ENCODE data around the gene RNF8. TPM values are rescaled to one million over a fixed set of nuclear protein-coding genes. Genes with fewer than 3 reads are reported as not detected.

RNF8 gene
- total RNA-seq, 1 donor from 2014 or later, result 18.7 TPM

- Mint-ChIP-seq H3K4me3 (no peak overlapping the region), H3K27ac (peak overlapping the region; percentile 44), H3K27me3 (no peaks in the 10 kb centered on the region), H3K36me3 (ENCODE audit: low read depth) (peaks cover 42% of the 10 kb centered on the region), H3K4me1 (peaks cover 42% of the 10 kb centered on the region), H3K9me3 (no peaks in the 10 kb centered on the region)
- ATAC-seq (ENCODE audit: low read depth) (no peak), DNase-seq (no peak)
- intact Hi-C loops (cut with micrococcal nuclease), result loop anchor here (5.0 kb wide), 1 partner anchor 57 kb away; the partner anchor contains the start of gene CMTR1
- CTCF ChIA-PET, result interaction anchor here (0.9 kb wide), 1 partner anchor 49 kb away, joined by 3 read pairs; no protein-coding TSS in a partner anchor
- TF ChIP-seq CTCF (IDR thresholded peaks at IDR 0.05), result no peak
- POLR2A ChIA-PET, result interaction anchor here (0.5 kb wide), 1 partner anchor 34 kb away, joined by 4 read pairs; no protein-coding TSS in a partner anchor
Measured at GRCh38 chr6:37375376-37375775, 21.6 kb downstream of the RNF8 start.

- intact Hi-C loops (cut with micrococcal nuclease), result loop anchor here (5.0 kb wide), 1 partner anchor 56 kb away; the partner anchor contains the start of gene CMTR1
- ATAC-seq (ENCODE audit: low read depth) (peak; percentile 73), DNase-seq (no peak)
- POLR2A ChIA-PET, result interaction anchor here (0.5 to 2.0 kb wide), 3 partner anchors 34 to 119 kb away, joined by 3 to 11 read pairs (median 4); partner anchors contain the start of genes CMTR1, TBC1D22B and TMEM217
- Mint-ChIP-seq H3K27ac (peak overlapping the region; percentile 44), H3K36me3 (ENCODE audit: low read depth) (peaks cover 41% of the 10 kb centered on the region), H3K9me3 (no peaks in the 10 kb centered on the region), H3K4me3 (peak overlapping the region; percentile 9), H3K27me3 (no peaks in the 10 kb centered on the region), H3K4me1 (peaks cover 42% of the 10 kb centered on the region)
- TF ChIP-seq CTCF (IDR thresholded peaks at IDR 0.05), result no peak
- CTCF ChIA-PET, result no interaction called here
Measured at GRCh38 chr6:37376078-37376743, 22.4 kb downstream of the RNF8 start.

GRCh38 chr6:37381579-37381978 is 27.8 kb downstream of the RNF8 start:
- ChIA-PET POLR2A (no interaction called here), CTCF (interaction anchor here (0.8 to 1.8 kb wide), 4 partner anchors 51 to 1112 kb away, joined by 3 to 4 read pairs (median 4); partner anchors contain the start of gene CMTR1)
- TF ChIP-seq CTCF (IDR thresholded peaks at IDR 0.05), result no peak
- peaks cover 49% of the 10 kb centered on the region for H3K36me3 Mint-ChIP-seq (ENCODE audit: low read depth)
- no peak overlapping the region for H3K27ac Mint-ChIP-seq
- no peak overlapping the region for H3K4me3 Mint-ChIP-seq
- no peaks in the 10 kb centered on the region for H3K9me3 Mint-ChIP-seq
- DNase-seq, result no peak
- ATAC-seq (ENCODE audit: low read depth), result peak; percentile 31
- no peaks in the 10 kb centered on the region for H3K27me3 Mint-ChIP-seq
- peaks cover 22% of the 10 kb centered on the region for H3K4me1 Mint-ChIP-seq
- intact Hi-C loops (cut with micrococcal nuclease), result loop anchor here (1.0 to 2.0 kb wide), 3 partner anchors 185 to 1113 kb away; no protein-coding TSS in a partner anchor

- ChIA-PET POLR2A (interaction anchor here (0.5 to 0.7 kb wide), 2 partner anchors 28 to 1122 kb away, joined by 3 to 5 read pairs; no protein-coding TSS in a partner anchor), CTCF (no interaction called here)
- no peak overlapping the region for H3K4me3 Mint-ChIP-seq
- peaks cover 51% of the 10 kb centered on the region for H3K36me3 Mint-ChIP-seq (ENCODE audit: low read depth)
- H3K27me3 Mint-ChIP-seq, result no peaks in the 10 kb centered on the region
- intact Hi-C loops (cut with micrococcal nuclease), result no loop called here
- DNase-seq (no peak), ATAC-seq (ENCODE audit: low read depth) (no peak)
- peaks cover 8% of the 10 kb centered on the region for H3K4me1 Mint-ChIP-seq
- H3K27ac Mint-ChIP-seq, result no peak overlapping the region
- H3K9me3 Mint-ChIP-seq, result no peaks in the 10 kb centered on the region
- no peak for TF ChIP-seq CTCF (IDR thresholded peaks at IDR 0.05)
Measured at GRCh38 chr6:37382994-37383765, 29.4 kb downstream of the RNF8 start.

- no peaks in the 10 kb centered on the region for H3K4me1 Mint-ChIP-seq
- H3K27ac Mint-ChIP-seq, result no peak overlapping the region
- no peaks in the 10 kb centered on the region for H3K27me3 Mint-ChIP-seq
- no peak for TF ChIP-seq CTCF (IDR thresholded peaks at IDR 0.05)
- ChIA-PET POLR2A (no interaction called here), CTCF (no interaction called here)
- DNase-seq, result no peak
- H3K9me3 Mint-ChIP-seq, result no peaks in the 10 kb centered on the region
- H3K36me3 Mint-ChIP-seq (ENCODE audit: low read depth), result peaks cover 37% of the 10 kb centered on the region
- no peak overlapping the region for H3K4me3 Mint-ChIP-seq
- ATAC-seq (ENCODE audit: low read depth), result no peak
- intact Hi-C loops (cut with micrococcal nuclease), result no loop called here
Measured at GRCh38 chr6:37388578-37388977, 34.8 kb downstream of the RNF8 start.

All from activated B cell treated with CpG ODN at 0.5 μM for 24 hours (primary cell).